Measurements from ENCODE around the gene GATAD2B. TPM values are rescaled to one million over a fixed set of nuclear protein-coding genes. Genes with fewer than 3 reads are reported as not detected.
A peak's percentile ranks its signal among the peaks of the same experiment; 100 is the strongest.
"Not testable (repeated sequence)": the region's sequence is repeated elsewhere in the genome, so short reads cannot be mapped to it uniquely, and the experiment has no call there.

The GATAD2B gene
- polyA plus RNA-seq, 3 donors: 1.1 to 11.0 (median 2.0) TPM

DNA sequence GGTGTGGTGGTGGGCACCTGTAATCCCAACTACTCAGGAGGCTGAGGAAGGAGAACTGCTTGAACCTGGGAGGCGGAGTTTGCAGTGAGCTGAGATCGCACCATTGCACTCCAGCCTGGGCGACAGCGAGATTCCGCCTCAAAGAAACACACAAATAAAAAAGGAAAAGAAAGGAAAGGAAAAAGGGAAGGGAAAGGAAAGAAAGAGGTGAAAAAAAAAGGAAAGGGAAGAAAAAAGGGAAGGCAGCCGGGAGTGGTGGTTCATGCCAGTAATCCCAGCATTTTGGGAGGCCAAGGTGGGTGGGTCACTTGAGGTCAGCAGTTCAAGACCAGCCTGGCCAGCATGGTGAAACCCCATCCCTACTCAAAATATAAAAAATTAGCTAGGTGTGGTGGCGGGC, 31.7 kb downstream of the GATAD2B start:
- H3K27me3 Mint-ChIP-seq (ENCODE audit: low read depth in 3 of 3); H3K9me3 Mint-ChIP-seq; H3K9ac ChIP-seq (ENCODE audit: insufficient read depth, low read length, poor library complexity, severe bottlenecking); H3K27me3 ChIP-seq (ENCODE audit: control insufficient read depth in 2 of 2, insufficient read depth in 2 of 2, low read length in 2 of 2); intact Hi-C loops (cut with micrococcal nuclease); H2AFZ ChIP-seq (ENCODE audit: insufficient read depth, low read depth, low read length, poor library complexity, severe bottlenecking); H3K4me2 ChIP-seq (replicated peaks; ENCODE audit: extremely low read depth, low read length, poor library complexity, severe bottlenecking); H3K4me3 Mint-ChIP-seq; DNase-seq; H3K9me3 ChIP-seq (replicated peaks in 1 of 2; ENCODE audit: control insufficient read depth in 1 of 2, insufficient read depth in 1 of 2, low read length in 2 of 2); H3K4me3 ChIP-seq (replicated peaks in 1 of 3; ENCODE audit: low read depth in 2 of 3, low read length in 3 of 3); H3K27ac ChIP-seq (ENCODE audit: low read depth in 1 of 2, low read length in 2 of 2): not testable (repeated sequence)
- no CpG with 5 or more reads among the region's 7 CpGs for WGBS (ENCODE audit: insufficient coverage)
- Mint-ChIP-seq H3K36me3 (peaks cover 34 to 81% of the 10 kb centered on the region in 2 donors), H3K4me1 (peaks cover 13% of the 10 kb centered on the region), H3K27ac (peak overlapping the region in 3 of 7 donors; percentile 43 to 68 (median 67))
- peaks cover 0 to 12% of the 10 kb centered on the region in 2 donors for H3K4me1 ChIP-seq (ENCODE audit: control insufficient read depth in 1 of 2, insufficient read depth in 2 of 2, low read length in 2 of 2)
- H3K79me2 ChIP-seq (ENCODE audit: insufficient read depth, low read length): peaks cover 82% of the 10 kb centered on the region
- peaks cover 11 to 52% of the 10 kb centered on the region in 2 donors for H3K36me3 ChIP-seq (replicated peaks in 1 of 2; ENCODE audit: control insufficient read depth in 1 of 2, insufficient read depth in 2 of 2, low read length in 2 of 2)
- H4K20me1 ChIP-seq (ENCODE audit: insufficient read depth, low read length): peaks cover 78% of the 10 kb centered on the region

DNA sequence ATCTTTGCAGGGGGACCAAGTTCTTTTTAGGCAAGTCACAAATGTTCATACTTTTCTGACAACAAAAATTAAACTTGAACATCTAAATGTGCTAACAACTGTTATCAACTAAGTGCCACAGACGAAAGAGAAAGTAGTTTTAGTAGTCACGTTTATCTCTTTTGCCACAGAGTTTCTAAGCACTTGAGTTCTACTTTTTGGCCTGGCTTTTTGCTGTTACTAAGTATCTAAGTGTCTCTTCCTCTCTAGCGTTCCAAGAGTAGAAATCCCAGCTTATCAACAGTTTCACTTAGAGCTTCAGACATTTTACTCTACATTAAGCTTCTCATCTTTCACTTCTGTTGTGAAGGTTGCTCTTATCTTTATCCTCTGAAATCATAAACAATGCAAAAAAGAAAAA, 34.2 kb downstream of the GATAD2B start:
- H3K27me3 Mint-ChIP-seq (ENCODE audit: low read depth in 3 of 3): no peaks in the 10 kb centered on the region
- TF ChIP-seq, protein P1, sequence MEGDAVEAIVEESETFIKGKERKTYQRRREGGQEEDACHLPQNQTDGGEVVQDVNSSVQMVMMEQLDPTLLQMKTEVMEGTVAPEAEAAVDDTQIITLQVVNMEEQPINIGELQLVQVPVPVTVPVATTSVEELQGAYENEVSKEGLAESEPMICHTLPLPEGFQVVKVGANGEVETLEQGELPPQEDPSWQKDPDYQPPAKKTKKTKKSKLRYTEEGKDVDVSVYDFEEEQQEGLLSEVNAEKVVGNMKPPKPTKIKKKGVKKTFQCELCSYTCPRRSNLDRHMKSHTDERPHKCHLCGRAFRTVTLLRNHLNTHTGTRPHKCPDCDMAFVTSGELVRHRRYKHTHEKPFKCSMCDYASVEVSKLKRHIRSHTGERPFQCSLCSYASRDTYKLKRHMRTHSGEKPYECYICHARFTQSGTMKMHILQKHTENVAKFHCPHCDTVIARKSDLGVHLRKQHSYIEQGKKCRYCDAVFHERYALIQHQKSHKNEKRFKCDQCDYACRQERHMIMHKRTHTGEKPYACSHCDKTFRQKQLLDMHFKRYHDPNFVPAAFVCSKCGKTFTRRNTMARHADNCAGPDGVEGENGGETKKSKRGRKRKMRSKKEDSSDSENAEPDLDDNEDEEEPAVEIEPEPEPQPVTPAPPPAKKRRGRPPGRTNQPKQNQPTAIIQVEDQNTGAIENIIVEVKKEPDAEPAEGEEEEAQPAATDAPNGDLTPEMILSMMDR (IDR thresholded peaks at IDR 0.05): no peak
- Histone ChIP-seq H3K4me3 (replicated peaks in 1 of 3; ENCODE audit: low read depth in 2 of 3, low read length in 3 of 3) (no peak overlapping the region), H3K9me3 (replicated peaks in 1 of 2; ENCODE audit: control insufficient read depth in 1 of 2, insufficient read depth in 1 of 2, low read length in 2 of 2) (no peaks in the 10 kb centered on the region), H3K79me2 (ENCODE audit: insufficient read depth, low read length) (peaks cover 90% of the 10 kb centered on the region), H3K4me2 (replicated peaks; ENCODE audit: extremely low read depth, low read length, poor library complexity, severe bottlenecking) (peak overlapping the region; percentile 3), H4K20me1 (ENCODE audit: insufficient read depth, low read length) (peaks cover 89% of the 10 kb centered on the region), H2AFZ (ENCODE audit: insufficient read depth, low read depth, low read length, poor library complexity, severe bottlenecking) (no peak overlapping the region), H3K4me1 (ENCODE audit: control insufficient read depth in 1 of 2, insufficient read depth in 2 of 2, low read length in 2 of 2) (peaks cover 0 to 12% of the 10 kb centered on the region in 2 donors), H3K27ac (ENCODE audit: low read depth in 1 of 2, low read length in 2 of 2) (peak overlapping the region in 1 of 2 donors; percentile 52), H3K9ac (ENCODE audit: insufficient read depth, low read length, poor library complexity, severe bottlenecking) (no peak overlapping the region), H3K27me3 (ENCODE audit: control insufficient read depth in 2 of 2, insufficient read depth in 2 of 2, low read length in 2 of 2) (no peaks in the 10 kb centered on the region), H3K36me3 (replicated peaks in 1 of 2; ENCODE audit: control insufficient read depth in 1 of 2, insufficient read depth in 2 of 2, low read length in 2 of 2) (peaks cover 13 to 42% of the 10 kb centered on the region in 2 donors)
- no peaks in the 10 kb centered on the region for H3K9me3 Mint-ChIP-seq
- peaks cover 33 to 78% of the 10 kb centered on the region in 2 donors for H3K36me3 Mint-ChIP-seq
- intact Hi-C loops (cut with micrococcal nuclease): no loop called here
- 0% methylated on average over 1 of the region's 3 CpGs for WGBS (ENCODE audit: insufficient coverage)
- H3K27ac Mint-ChIP-seq: peak overlapping the region in 4 of 7 donors; percentile 2 to 85 (median 60)
- H3K4me1 Mint-ChIP-seq: peaks cover 13% of the 10 kb centered on the region
- no peak for DNase-seq
- H3K4me3 Mint-ChIP-seq: no peak overlapping the region

Data from CD14-positive monocyte (primary cell).